ENCODE data around the gene ZBTB17.

DNA sequence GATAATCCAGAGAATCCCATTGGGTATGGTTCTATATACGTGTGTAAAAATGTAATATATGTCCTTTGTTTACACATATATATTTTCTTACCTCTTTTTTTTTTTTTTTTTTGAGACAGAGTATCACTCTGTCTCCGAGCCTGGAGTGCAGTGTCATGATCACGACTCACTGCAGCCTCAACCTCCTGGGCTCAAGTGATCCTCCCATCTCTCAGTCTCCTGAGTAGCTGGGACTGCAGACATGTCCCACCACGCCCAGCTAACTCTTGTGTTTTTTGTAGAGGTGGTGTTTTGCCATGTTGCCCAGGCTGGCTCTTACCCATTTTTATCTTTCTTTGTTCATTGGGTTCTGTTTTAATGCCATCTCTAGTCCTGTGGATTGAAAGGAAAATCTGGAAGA lies 59.5 kb downstream of the ZBTB17 start:
- no peak for TF ChIP-seq CTCF (IDR thresholded peaks at IDR 0.05)
- TF ChIP-seq POLR2A (IDR thresholded peaks at IDR 0.05): no peak
- TF ChIP-seq EP300 (IDR thresholded peaks at IDR 0.05): no peak
- TF ChIP-seq POLR2AphosphoS5 (IDR thresholded peaks at IDR 0.05): no peak

Measured in sigmoid colon (tissue), 4 donors.